HepG2 (cell line): ENCODE results near the gene HLCS. TPM values are rescaled to one million over a fixed set of nuclear protein-coding genes. Genes with fewer than 3 reads are reported as not detected.

Experiments used
- ATAC-seq: fragments of 200-7000 bp; cut with Tn5 transposase; 3 replicates; pipeline ENCODE4 v1.9.1; 2020; ENCODE audit warnings: mild to moderate bottlenecking, moderate library complexity
- BruUV-seq: library from RNA; stranded (reverse); fragments of 400-500 nt; replicated peaks from 2 replicates; lab custom pipeline; 2021; lab: Mats Ljungman, UMichigan
- CTCF ChIA-PET: fragments of 300-600 bp; formaldehyde crosslinking; extraction: SDS; loops from one replicate; lab custom pipeline; 2021; ENCODE audit warnings: low total read pairs, inconsistent platforms, low intra/inter-chr PET ratio; lab: Yijun Ruan, JAX
- POLR2A ChIA-PET: fragments of 350-600 bp; sonication (Branson Sonifier 250); formaldehyde crosslinking; loops from one replicate; lab custom pipeline; 2020; ENCODE audit warnings: antibody characterized with exemption, inconsistent platforms; lab: Yijun Ruan, JAX
- DNase-seq: peaks from one replicate; pipeline ENCODE4 v3.0.0-alpha.2; 2015; ENCODE audit warnings: low spot score
- FAIRE-seq: peaks from 3 replicates; lab custom pipeline; 2011; peaks lifted over from hg19 to GRCh38; lab: Jason Lieb, UNC
- H2AFZ ChIP-seq: one replicate; pipeline ENCODE4 v1.6.1; 2011; ENCODE audit warnings: low read length, inconsistent platforms
- H3K27ac ChIP-seq: fragments of 300-600 bp; 3 replicates; pipeline ENCODE4 v1.8.0; 2011; ENCODE audit warnings: mixed run types, mild to moderate bottlenecking, mixed read lengths, low read length, inconsistent platforms; ENCODE audit not compliant: insufficient read depth; ENCODE audit errors: extremely low read length
- H3K27me3 ChIP-seq, 2 experiments: fragments of 200-600 bp in 1 of 2; 2 replicates in 1 of 2; 3 replicates in 1 of 2; pipeline versions ENCODE4 v1.6.0 to v1.8.0; 2011; ENCODE audit warnings: low read length in 2 of 2, mild to moderate bottlenecking in 2 of 2, moderate library complexity in 2 of 2, inconsistent platforms in 1 of 2; ENCODE audit not compliant: insufficient read depth in 2 of 2, control insufficient read depth in 1 of 2
- H3K36me3 ChIP-seq, 2 experiments: fragments of 200-600 bp in 1 of 2; replicated peaks in 1 of 2; 2 replicates in 1 of 2; 3 replicates in 1 of 2; pipeline versions ENCODE4 v1.5.1 to v1.8.0; 2011; ENCODE audit warnings: low read length in 2 of 2, inconsistent platforms in 1 of 2; ENCODE audit not compliant: insufficient read depth in 2 of 2, control insufficient read depth in 1 of 2
- H3K4me1 ChIP-seq: 2 replicates; pipeline ENCODE4 v1.5.1; 2012; ENCODE audit warnings: low read length, inconsistent platforms; ENCODE audit not compliant: insufficient read depth
- H3K4me2 ChIP-seq: 2 replicates; pipeline ENCODE4 v1.6.0; 2011; ENCODE audit warnings: low read depth, low read length, inconsistent platforms
- H3K4me3 ChIP-seq, 3 experiments: fragments of 200-600 bp in 1 of 3; sonication (generic), shearing (Covaris generic) in 1 of 3; replicated peaks in 1 of 3; 2 replicates each; pipeline ENCODE4 v1.5.1; 2011 to 2016; ENCODE audit warnings: low read length in 3 of 3, inconsistent platforms in 2 of 3, low read depth in 2 of 3, mild to moderate bottlenecking in 2 of 3, control low read depth in 1 of 3, mixed read lengths in 1 of 3; ENCODE audit not compliant: insufficient read depth in 1 of 3
- H3K79me2 ChIP-seq: one replicate; pipeline ENCODE4 v1.6.1; 2011; ENCODE audit warnings: low read length, inconsistent platforms; ENCODE audit not compliant: insufficient read depth
- H3K9ac ChIP-seq: 2 replicates; pipeline ENCODE4 v1.6.0; 2011; ENCODE audit warnings: mild to moderate bottlenecking, low read depth, low read length, inconsistent platforms; ENCODE audit not compliant: insufficient read depth
- H3K9me3 ChIP-seq: 2 replicates; pipeline ENCODE4 v1.5.1; 2012; ENCODE audit warnings: mild to moderate bottlenecking, low read length
- H4K20me1 ChIP-seq: 2 replicates; pipeline ENCODE4 v1.6.0; 2011; ENCODE audit warnings: inconsistent platforms, mild to moderate bottlenecking, low read length, moderate library complexity; ENCODE audit not compliant: insufficient read depth
- CREB1 ChIP-seq, 2 experiments: fragments of 450-650 bp in 1 of 2; IDR thresholded peaks; 2 replicates each; pipeline ENCODE4 v1.6.1; 2016 to 2017; ENCODE audit warnings: control low read depth in 1 of 2, mild to moderate bottlenecking in 1 of 2, missing compliant biosample characterization in 1 of 2, missing genetic modification characterization in 1 of 2
- NCOA2 ChIP-seq: sonication (generic); formaldehyde crosslinking; IDR thresholded peaks from 2 replicates; pipeline ENCODE4 v1.8.0; 2022; ENCODE audit warnings: inconsistent platforms
- PAXIP1 ChIP-seq: sonication (generic); formaldehyde crosslinking; conservative IDR thresholded peaks from 2 replicates; pipeline ENCODE4 v1.4.0; 2020; ENCODE audit warnings: mild to moderate bottlenecking, missing genetic modification reagents, moderate library complexity
- YY1 ChIP-seq: IDR thresholded peaks from 2 replicates; pipeline ENCODE4 v1.6.1; 2011; ENCODE audit warnings: low read length, low read depth, moderate library complexity, mild to moderate bottlenecking; ENCODE audit not compliant: insufficient read depth, insufficient replicate concordance
- WGBS: methylation state at CpG from one replicate; pipeline ENCODE4 v1.1.6; 2017; ENCODE audit warnings: low lambda C conversion rate; 5-methylcytosine and 5-hydroxymethylcytosine counted together
- in situ Hi-C: cut with HindIII; loops from 2 replicates; pipeline ENCODE4 v1.10.0; 2017; ENCODE audit warnings: low pct_unique_long_range_greater_than_20kb; ENCODE audit not compliant: extremely low pct_ligation_motif_present
- intact Hi-C: fragments of 100-400 bp; cut with micrococcal nuclease; formaldehyde crosslinking; loops from one replicate; pipeline ENCODE4 v1.10.0; 2022; ENCODE audit not compliant: unreplicated experiment
- polyA plus RNA-seq, 8 experiments: library from polyadenylated mRNA; depleted of rRNA in 3 of 8; stranded (reverse) in 7 of 8; unstranded in 1 of 8; fragments of >200 nt; fragmentation: Illumina TruSeq in 4 of 8; extraction: Trizol in 4 of 8; gene quantifications; 2 replicates each; pipeline versions ENCODE4 v1.2.1 to v1.2.3, GENCODE V29; 2011 to 2016; ENCODE audit warnings: low read depth in 4 of 8, missing spikeins in 1 of 8, mixed read lengths in 1 of 8; ENCODE audit not compliant: insufficient read depth in 1 of 8
- total RNA-seq, 5 experiments: library from RNA; depleted of rRNA; stranded (reverse); fragments of >200 nt; fragmentation: Illumina TruSeq; extraction: Trizol; gene quantifications; 2 replicates each; pipeline ENCODE4 v1.2.3, GENCODE V29; 2016; ENCODE audit warnings: low read depth in 1 of 5

HLCS gene
- total and polyA plus RNA-seq, 2 of the 13 experiments (the other 11 are each of a cell fraction or from before 2014, with no cell fraction given), result 7.9 to 12.3 TPM

- ChIA-PET POLR2A (no interaction called here), CTCF (no interaction called here)
- 94% methylated on average over 22 of the region's 22 CpGs for WGBS
- no peak for ATAC-seq
- Histone ChIP-seq H3K4me3 (no peak overlapping the region), H3K4me1 (no peaks in the 10 kb centered on the region), H3K9me3 (no peaks in the 10 kb centered on the region), H3K36me3 (peaks cover 0 to 7% of the 10 kb centered on the region in 2 experiments; a peak in 1 of 5 replicates), H3K4me2 (no peak overlapping the region), H3K27ac (no peak overlapping the region), H3K27me3 (no peaks in the 10 kb centered on the region), H4K20me1 (no peaks in the 10 kb centered on the region), H3K9ac (no peak overlapping the region), H3K79me2 (no peaks in the 10 kb centered on the region), H2AFZ (no peak overlapping the region)
- no peak for DNase-seq
- intact Hi-C loops, result no loop called here
- no TSS peak for BruUV-seq
- in situ Hi-C loops, result loop anchor here (5.0 kb wide), 1 partner anchor 173 kb away; no protein-coding TSS in a partner anchor
- no peak for TF ChIP-seq PAXIP1 (CRISPR knock-in tag)
- TF ChIP-seq CREB1 (IDR thresholded peaks at IDR 0.05), result no peak
- no peak for TF ChIP-seq CREB1 (CRISPR knock-in tag; IDR thresholded peaks at IDR 0.05)
- no peak for TF ChIP-seq NCOA2 (CRISPR knock-in tag)
- TF ChIP-seq YY1, result no peak
- no peak for FAIRE-seq
These were observed 212.1 kb downstream of the HLCS start for GRCh38 chr21:36754241-36754898.
